KOPT-K1 (cell line): ENCODE measurements around the gene HORMAD2.
A peak's percentile ranks its signal among the peaks of the same experiment; 100 is the strongest.

ENCODE experiments used
- H3K27ac ChIP-seq: fragments of 200-600 bp; sonication (generic); 2 replicates; pipeline ENCODE4 v1.5.1; 2016; ENCODE audit warnings: antibody characterized with exemption, mild to moderate bottlenecking, low read depth, low read length; ENCODE audit not compliant: poor library complexity, severe bottlenecking
- H3K36me3 ChIP-seq: fragments of 200-600 bp; sonication (generic); 2 replicates; pipeline ENCODE4 v1.5.1; 2017; ENCODE audit warnings: antibody characterized with exemption, mild to moderate bottlenecking, low read length, moderate library complexity; ENCODE audit not compliant: insufficient read depth
- H3K9me3 ChIP-seq: fragments of 200-600 bp; sonication (generic); 2 replicates; pipeline ENCODE4 v1.5.1; 2017; ENCODE audit warnings: antibody characterized with exemption, low read length, mild to moderate bottlenecking; ENCODE audit not compliant: insufficient read depth, poor library complexity, severe bottlenecking

HORMAD2 gene

GRCh38 chr22:30220338-30221012 lies 140.2 kb downstream of the HORMAD2 start:
- Histone ChIP-seq H3K9me3 (no peaks in the 10 kb centered on the region), H3K36me3 (no peaks in the 10 kb centered on the region), H3K27ac (peak overlapping the region; percentile 99)

- H3K9me3 ChIP-seq, result no peaks in the 10 kb centered on the region
- H3K27ac ChIP-seq, result peak overlapping the region; percentile 99
- no peaks in the 10 kb centered on the region for H3K36me3 ChIP-seq
Measured at GRCh38 chr22:30221121-30221992, 141.1 kb downstream of the HORMAD2 start.

- H3K36me3 ChIP-seq, result no peaks in the 10 kb centered on the region
- H3K9me3 ChIP-seq, result no peaks in the 10 kb centered on the region
- peak overlapping the region; percentile 99 for H3K27ac ChIP-seq
Measured at GRCh38 chr22:30222321-30222720, 142.1 kb downstream of the HORMAD2 start.

DNA sequence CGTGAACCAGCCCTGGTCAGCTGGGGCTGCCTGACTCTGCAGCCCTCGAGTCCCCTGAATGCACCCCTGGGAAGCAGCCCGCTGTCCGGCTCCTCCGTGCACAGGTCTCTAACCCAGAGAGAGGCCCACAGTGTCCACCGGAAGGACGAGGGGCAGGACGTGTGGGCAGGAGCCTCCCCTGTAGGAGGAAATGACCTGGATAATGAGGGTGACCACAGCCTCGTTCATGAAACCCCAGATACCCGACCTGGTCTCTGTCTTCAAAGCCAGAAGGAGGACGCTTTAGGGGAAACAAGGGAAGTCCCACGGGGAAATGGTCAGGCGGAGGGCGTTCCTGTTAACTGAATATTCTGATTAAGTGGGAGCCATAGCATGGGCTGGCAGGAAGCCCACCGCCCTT lies 143.0 kb downstream of the HORMAD2 start:
- Histone ChIP-seq H3K27ac (peak overlapping the region; percentile 99), H3K9me3 (no peaks in the 10 kb centered on the region), H3K36me3 (no peaks in the 10 kb centered on the region)

GRCh38 chr22:30224161-30224857 lies 144.0 kb downstream of the HORMAD2 start:
- H3K9me3 ChIP-seq, result no peaks in the 10 kb centered on the region
- no peaks in the 10 kb centered on the region for H3K36me3 ChIP-seq
- H3K27ac ChIP-seq, result peak overlapping the region; percentile 99

GRCh38 chr22:30225220-30225927 lies 145.1 kb downstream of the HORMAD2 start:
- H3K27ac ChIP-seq, result peak overlapping the region; percentile 99

GRCh38 chr22:30226192-30226832 lies 146.0 kb downstream of the HORMAD2 start:
- Histone ChIP-seq H3K9me3 (no peaks in the 10 kb centered on the region), H3K27ac (peak overlapping the region; percentile 99), H3K36me3 (no peaks in the 10 kb centered on the region)

More at GRCh38 chr22:30225220-30225927, 145.1 kb downstream of the HORMAD2 start:
- Histone ChIP-seq H3K9me3 (no peaks in the 10 kb centered on the region), H3K36me3 (no peaks in the 10 kb centered on the region)
